HFF-Myc (cell line): Measurements from ENCODE around the gene ZNF575.

Experiments
- DNase-seq: peaks from one replicate; pipeline ENCODE4 v3.0.0-alpha.2; 2011; ENCODE audit warnings: low read depth; ENCODE audit errors: extremely low read depth
- H3K4me3 ChIP-seq: replicated peaks from 2 replicates; pipeline ENCODE4 v1.5.1; 2011; ENCODE audit warnings: low read depth, mild to moderate bottlenecking, control low read depth, low read length
- CTCF ChIP-seq: IDR thresholded peaks from 2 replicates; pipeline ENCODE4 v1.5.1; 2012; ENCODE audit warnings: mild to moderate bottlenecking, low read depth, low read length, control low read depth; ENCODE audit errors: missing control alignments

ZNF575 gene

GRCh38 chr19:43560687-43561086 lies 27.7 kb downstream of the ZNF575 start:
- H3K4me3 ChIP-seq, result no peak overlapping the region
- DNase-seq, result no peak
- peak; percentile 10 for TF ChIP-seq CTCF

- H3K4me3 ChIP-seq, result no peak overlapping the region
- no peak for DNase-seq
- TF ChIP-seq CTCF, result no peak
Measured at GRCh38 chr19:43561139-43561970, 28.4 kb downstream of the ZNF575 start.

- H3K4me3 ChIP-seq, result no peak overlapping the region
- TF ChIP-seq CTCF, result no peak
- no peak for DNase-seq
Measured at GRCh38 chr19:43562226-43562697, 29.3 kb downstream of the ZNF575 start.

- H3K4me3 ChIP-seq, result no peak overlapping the region
- no peak for TF ChIP-seq CTCF
- no peak for DNase-seq
Measured at GRCh38 chr19:43562698-43563241, 29.8 kb downstream of the ZNF575 start.

GRCh38 chr19:43563816-43564457 lies 30.9 kb downstream of the ZNF575 start:
- no peak for TF ChIP-seq CTCF
- DNase-seq, result no peak
- H3K4me3 ChIP-seq, result no peak overlapping the region

- no peak overlapping the region for H3K4me3 ChIP-seq
- no peak for DNase-seq
- no peak for TF ChIP-seq CTCF
Measured at GRCh38 chr19:43564800-43565199, 31.8 kb downstream of the ZNF575 start.
